Breast epithelium (tissue), 4 donors: ENCODE data around the gene UGT3A2. TPM values are rescaled to one million over a fixed set of nuclear protein-coding genes. Genes with fewer than 3 reads are reported as not detected.

Source experiments
- DNase-seq, 2 donors: peaks; one replicate each; pipeline ENCODE4 v3.0.0-alpha.2; 2019; ENCODE audit warnings: low spot score in 2 of 2
- H3K27ac ChIP-seq, 2 donors: fragments of 200-600 bp; sonication (generic) in 1 of 2; one replicate each; pipeline ENCODE4 v1.5.1; 2016 to 2019; ENCODE audit warnings: mild to moderate bottlenecking in 1 of 2
- H3K27me3 ChIP-seq, 2 donors: fragments of 200-600 bp; sonication (generic) in 1 of 2; one replicate each; pipeline versions ENCODE4 v1.5.1 to v1.6.0; 2017 to 2019; ENCODE audit warnings: control low read depth in 1 of 2, mild to moderate bottlenecking in 1 of 2
- H3K36me3 ChIP-seq: fragments of 200-600 bp; one replicate; pipeline ENCODE4 v1.5.1; 2019
- H3K4me1 ChIP-seq, 2 donors: fragments of 200-600 bp; sonication (generic); one replicate each; pipeline ENCODE4 v1.5.1; 2016 to 2019; ENCODE audit warnings: control low read depth in 1 of 2
- H3K4me3 ChIP-seq, 3 donors: fragments of 200-600 bp; sonication (generic); 1 replicate in 2 of 3; 2 replicates in 1 of 3; pipeline ENCODE4 v1.5.1; 2016 to 2019; ENCODE audit warnings: mild to moderate bottlenecking in 3 of 3, moderate library complexity in 2 of 3
- H3K9me3 ChIP-seq, 2 donors: fragments of 200-600 bp; sonication (generic) in 1 of 2; one replicate each; pipeline ENCODE4 v1.5.1; 2016 to 2019; ENCODE audit warnings: control low read depth in 1 of 2
- CTCF ChIP-seq, 3 donors: fragments of 450-650 bp; IDR thresholded peaks; one replicate each; pipeline ENCODE4 v1.5.1; 2016 to 2017; ENCODE audit warnings: antibody characterized with exemption in 3 of 3, mild to moderate bottlenecking in 3 of 3, moderate library complexity in 3 of 3
- POLR2A ChIP-seq: fragments of 450-650 bp; IDR thresholded peaks from one replicate; pipeline ENCODE4 v1.6.1; 2016; ENCODE audit warnings: antibody characterized with exemption, mild to moderate bottlenecking, moderate library complexity
- POLR2AphosphoS5 ChIP-seq, 3 donors: sonication (generic); formaldehyde crosslinking; IDR thresholded peaks; one replicate each; pipeline ENCODE4 v1.6.1; 2017; ENCODE audit warnings: antibody characterized with exemption in 3 of 3
- intact Hi-C: fragments of 100-400 bp; cut with DNase I; formaldehyde crosslinking; loops from one replicate; pipeline ENCODE4 v1.15.1; 2023; ENCODE audit warnings: low total_unique reads
- total RNA-seq, 3 donors: library from RNA; depleted of rRNA; stranded (reverse); fragments of >200 nt; gene quantifications; one replicate each; pipeline ENCODE4 v1.1.0, GENCODE V29; 2016

The UGT3A2 gene
- total RNA-seq, 3 donors from 2014 or later, result not detected

- intact Hi-C loops, result no loop called here
- TF ChIP-seq CTCF (IDR thresholded peaks at IDR 0.05), result no peak
- TF ChIP-seq POLR2AphosphoS5 (IDR thresholded peaks at IDR 0.05), result no peak
- TF ChIP-seq POLR2A, result no peak
- Histone ChIP-seq H3K4me3 (no peak overlapping the region), H3K9me3 (no peaks in the 10 kb centered on the region), H3K27ac (no peak overlapping the region), H3K36me3 (no peaks in the 10 kb centered on the region), H3K27me3 (no peaks in the 10 kb centered on the region), H3K4me1 (no peaks in the 10 kb centered on the region)
- DNase-seq, result no peak
These were observed 65.7 kb downstream of the UGT3A2 start for GRCh38 chr5:36001032-36001431.

GRCh38 chr5:35999547-35999946 is 67.1 kb downstream of the UGT3A2 start:
- Histone ChIP-seq H3K27me3 (no peaks in the 10 kb centered on the region), H3K9me3 (no peaks in the 10 kb centered on the region), H3K4me3 (no peak overlapping the region), H3K27ac (no peak overlapping the region), H3K4me1 (no peaks in the 10 kb centered on the region), H3K36me3 (no peaks in the 10 kb centered on the region)
- intact Hi-C loops, result no loop called here
- no peak for DNase-seq
- TF ChIP-seq POLR2A (no peak), CTCF (IDR thresholded peaks at IDR 0.05) (no peak), POLR2AphosphoS5 (IDR thresholded peaks at IDR 0.05) (no peak)

GRCh38 chr5:35996076-35996475 is 70.6 kb downstream of the UGT3A2 start:
- intact Hi-C loops, result no loop called here
- no peak for DNase-seq
- Histone ChIP-seq H3K4me1 (no peaks in the 10 kb centered on the region), H3K9me3 (no peaks in the 10 kb centered on the region), H3K27ac (no peak overlapping the region), H3K27me3 (peaks cover 0 to 9% of the 10 kb centered on the region in 2 donors), H3K4me3 (no peak overlapping the region), H3K36me3 (no peaks in the 10 kb centered on the region)
- TF ChIP-seq POLR2AphosphoS5 (IDR thresholded peaks at IDR 0.05), result no peak
- TF ChIP-seq CTCF (IDR thresholded peaks at IDR 0.05), result no peak
- no peak for TF ChIP-seq POLR2A

- no peak within 1 kb of the TSS for H3K27ac ChIP-seq
- no peak for DNase-seq
- peaks cover 0 to 19% of the 10 kb centered on the region in 2 donors for H3K27me3 ChIP-seq
- no peaks in the 10 kb centered on the region for H3K36me3 ChIP-seq
- intact Hi-C loops, result no loop called here
- H3K4me3 ChIP-seq, result no peak within 1 kb of the TSS
- H3K9me3 ChIP-seq, result no peaks in the 10 kb centered on the region
- H3K4me1 ChIP-seq, result no peaks in the 10 kb centered on the region
- TF ChIP-seq POLR2AphosphoS5 (IDR thresholded peaks at IDR 0.05), result no peak
- TF ChIP-seq POLR2A, result no peak
- no peak for TF ChIP-seq CTCF (IDR thresholded peaks at IDR 0.05)
These were observed 75.6 kb downstream of the UGT3A2 start, which contains the start of gene UGT3A1 for GRCh38 chr5:35990941-35991611. TSS of gene UGT3A1 (minus strand) at chr5:35991390. CDS start at chr5:35991240, 150 bp downstream.

GRCh38 chr5:35990520-35990919 is 76.2 kb downstream of the UGT3A2 start:
- Histone ChIP-seq H3K4me1 (no peaks in the 10 kb centered on the region), H3K9me3 (no peaks in the 10 kb centered on the region), H3K36me3 (no peaks in the 10 kb centered on the region), H3K4me3 (no peak overlapping the region), H3K27ac (no peak overlapping the region), H3K27me3 (peaks cover 0 to 19% of the 10 kb centered on the region in 2 donors)
- TF ChIP-seq POLR2AphosphoS5 (IDR thresholded peaks at IDR 0.05) (no peak), POLR2A (no peak), CTCF (IDR thresholded peaks at IDR 0.05) (no peak)
- no peak for DNase-seq
- intact Hi-C loops, result no loop called here
